GM21360 (cell line): ENCODE results near the gene SMAD3.

Experiments used
- ATAC-seq: cut with Tn5 transposase; IDR thresholded peaks from one replicate; pipeline ENCODE4 v1.9.1; 2021; ENCODE audit warnings: mild to moderate bottlenecking, moderate library complexity; ENCODE audit not compliant: unreplicated experiment

The SMAD3 gene

DNA sequence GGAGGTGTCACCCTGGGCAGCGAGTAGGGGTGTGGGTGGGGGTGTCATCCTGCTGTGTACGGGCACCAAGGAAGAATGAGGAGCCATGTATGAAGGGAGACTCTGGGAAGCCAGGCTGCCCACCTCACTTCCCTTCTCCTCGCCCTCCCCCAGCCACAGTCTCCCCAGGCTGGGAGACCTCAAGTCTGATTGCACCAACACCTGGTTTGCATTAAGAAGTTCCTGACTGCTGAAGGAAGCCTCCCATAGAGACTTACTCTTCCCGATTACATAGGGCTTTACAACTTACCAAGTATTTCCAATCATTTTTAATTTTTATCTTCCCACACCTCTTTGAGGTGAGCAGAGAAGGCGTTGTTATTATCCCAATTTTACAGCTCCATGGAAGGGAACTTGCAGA, 29.5 kb upstream of the SMAD3 start:
- ATAC-seq: no peak

DNA sequence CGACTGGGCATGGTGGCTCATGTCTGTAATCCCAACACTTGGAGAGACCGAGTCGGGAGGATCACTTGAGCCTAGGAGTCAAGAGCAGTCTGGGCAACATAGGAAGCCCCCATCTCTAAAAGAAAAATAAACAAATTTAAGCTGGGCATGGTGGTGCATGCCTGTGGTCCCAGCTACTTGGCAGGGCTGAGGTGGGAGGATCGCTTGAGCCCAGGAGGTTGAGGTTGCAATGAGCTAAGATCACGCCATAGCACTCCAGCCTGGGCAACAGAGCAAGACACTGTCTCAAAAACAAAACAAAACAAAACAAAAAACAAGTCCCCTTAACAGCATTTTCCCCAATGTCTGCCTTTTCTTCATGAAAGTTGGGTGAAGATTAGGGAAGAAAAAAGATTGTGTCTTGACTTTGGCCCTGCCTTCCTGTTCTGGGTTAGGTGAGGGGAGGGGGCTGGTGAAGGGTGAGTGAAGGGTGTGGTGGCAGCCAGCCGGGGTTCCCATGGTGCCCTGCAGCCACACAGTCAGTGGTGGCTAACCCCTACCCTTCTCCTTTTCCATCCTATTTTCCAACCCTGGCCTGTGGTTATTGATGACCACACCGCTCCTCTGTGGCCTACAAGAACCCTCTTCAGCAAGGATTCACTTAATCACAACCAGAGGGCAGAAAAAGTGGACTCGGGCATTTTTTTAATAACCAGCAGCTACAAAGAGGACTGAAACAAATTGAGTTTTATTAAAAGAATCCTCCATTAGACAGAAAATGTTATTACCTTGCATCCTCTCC, 28.4 kb upstream of the SMAD3 start:
- no peak for ATAC-seq

DNA sequence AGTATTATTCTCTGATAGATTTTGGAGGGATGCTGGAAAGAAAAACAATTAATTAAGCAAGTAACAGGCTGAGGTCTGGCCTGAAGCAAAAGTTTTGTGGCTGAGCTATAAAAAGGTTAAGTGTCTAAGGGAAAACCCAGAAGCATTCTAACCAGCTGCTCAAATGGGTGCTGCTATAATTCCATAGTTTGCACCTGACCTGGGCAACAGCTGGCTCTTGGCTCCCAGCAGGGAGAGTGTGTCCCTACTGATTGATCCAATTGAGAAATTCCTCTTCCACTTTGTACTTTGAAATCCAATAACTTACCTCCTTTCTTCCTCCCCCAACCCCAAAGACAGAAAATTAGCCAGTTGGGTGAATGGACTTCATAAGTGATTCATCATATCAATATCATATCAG, 27.7 kb upstream of the SMAD3 start:
- no peak for ATAC-seq

DNA sequence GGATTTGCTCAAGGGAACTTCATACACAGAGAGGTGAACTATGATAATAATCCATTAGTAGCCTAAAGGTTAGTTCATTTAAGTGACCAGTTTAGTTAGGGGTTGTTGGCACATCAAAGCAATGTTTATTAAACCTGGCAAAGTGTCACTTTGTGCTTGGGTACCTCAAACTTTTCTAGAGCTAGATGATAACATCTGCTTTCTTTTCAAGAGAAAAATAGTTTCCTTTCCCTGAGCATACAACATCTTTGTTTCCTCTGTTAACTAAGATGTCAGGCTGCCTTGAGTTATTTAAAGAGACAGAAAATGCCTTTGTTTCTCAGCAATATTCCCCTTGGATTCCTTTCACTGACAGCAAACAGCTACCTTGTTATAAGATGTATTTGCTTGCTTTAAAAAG, 26.7 kb upstream of the SMAD3 start:
- no peak for ATAC-seq

DNA sequence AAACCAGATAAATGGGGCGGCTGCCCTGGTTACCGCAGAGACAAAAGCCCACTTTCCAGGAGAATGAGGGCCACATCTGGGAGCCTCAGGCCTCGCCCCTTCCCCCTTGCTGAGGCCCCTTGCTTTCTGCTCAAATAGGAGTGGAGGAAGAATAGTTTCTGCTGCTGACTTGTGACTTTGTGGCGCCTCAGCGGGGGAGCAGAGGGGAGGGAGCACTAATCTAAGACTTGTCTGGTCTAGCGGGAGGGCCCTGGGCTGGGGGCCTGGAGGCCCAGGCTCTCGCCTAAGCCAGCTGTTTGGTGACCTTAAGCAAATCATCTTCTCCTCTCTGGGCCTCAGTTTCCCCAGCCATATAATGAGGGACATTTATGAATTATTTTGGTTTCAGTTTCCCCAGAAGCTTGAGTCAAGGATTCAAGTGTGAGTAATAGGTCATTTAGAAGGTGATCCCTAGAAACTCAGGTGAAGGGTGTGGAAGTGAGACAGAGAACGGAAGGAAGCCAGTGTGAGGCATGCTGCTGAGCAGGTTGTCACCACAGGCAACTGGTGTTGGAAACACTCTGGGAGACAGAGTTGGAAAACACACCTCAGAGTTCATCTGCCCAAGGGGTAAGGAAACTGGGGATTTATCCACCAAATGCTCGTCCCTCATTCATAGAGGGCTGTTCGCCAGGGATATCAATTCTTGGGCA, 25.9 kb upstream of the SMAD3 start:
- no peak for ATAC-seq

DNA sequence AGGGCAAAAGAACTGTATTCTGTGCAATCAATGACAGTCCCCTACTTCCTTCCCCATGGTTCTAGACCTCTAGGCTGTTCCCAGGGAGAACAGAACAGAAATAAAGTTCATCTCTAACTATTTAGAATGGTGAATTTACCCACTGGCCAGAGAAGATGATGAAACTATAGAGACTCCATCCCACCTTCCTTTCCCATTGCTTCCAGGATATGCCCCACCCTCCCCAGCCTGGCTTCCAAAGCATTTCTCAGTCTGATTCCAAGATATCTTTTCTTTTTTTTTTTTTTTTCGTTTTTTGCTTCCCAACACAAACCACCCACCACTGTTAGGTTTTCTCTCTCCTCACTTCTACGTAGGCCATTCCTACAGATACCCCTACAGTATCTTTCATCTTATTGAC, 25.1 kb upstream of the SMAD3 start:
- no peak for ATAC-seq

DNA sequence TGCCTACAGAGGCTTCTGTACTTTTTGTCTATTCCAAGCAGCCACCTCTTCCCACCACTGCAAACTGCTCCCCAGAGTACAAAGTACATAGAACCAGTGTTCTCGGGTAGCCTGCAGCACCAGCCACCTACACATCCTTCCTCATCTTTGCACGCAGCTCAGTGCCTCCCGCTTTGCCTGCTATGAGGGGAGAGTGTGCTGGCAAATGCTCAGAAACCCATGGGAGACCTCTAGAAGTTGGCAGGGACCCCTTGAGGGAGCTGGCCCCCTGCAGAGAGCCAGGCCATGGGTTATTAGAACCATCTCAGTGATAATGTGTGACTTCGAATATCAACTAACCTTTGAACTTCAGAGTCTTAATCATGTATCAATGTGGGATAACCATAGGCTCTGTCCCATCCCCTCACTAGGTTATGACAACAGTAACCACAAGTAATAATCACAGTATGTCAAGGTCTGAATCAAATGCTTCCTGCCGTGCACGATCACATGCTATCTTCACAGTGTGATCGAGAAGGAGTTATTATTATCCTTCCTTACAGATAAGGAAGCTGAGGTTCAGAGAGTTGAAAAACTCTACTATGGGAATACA, 22.8 kb upstream of the SMAD3 start:
- ATAC-seq: no peak

DNA sequence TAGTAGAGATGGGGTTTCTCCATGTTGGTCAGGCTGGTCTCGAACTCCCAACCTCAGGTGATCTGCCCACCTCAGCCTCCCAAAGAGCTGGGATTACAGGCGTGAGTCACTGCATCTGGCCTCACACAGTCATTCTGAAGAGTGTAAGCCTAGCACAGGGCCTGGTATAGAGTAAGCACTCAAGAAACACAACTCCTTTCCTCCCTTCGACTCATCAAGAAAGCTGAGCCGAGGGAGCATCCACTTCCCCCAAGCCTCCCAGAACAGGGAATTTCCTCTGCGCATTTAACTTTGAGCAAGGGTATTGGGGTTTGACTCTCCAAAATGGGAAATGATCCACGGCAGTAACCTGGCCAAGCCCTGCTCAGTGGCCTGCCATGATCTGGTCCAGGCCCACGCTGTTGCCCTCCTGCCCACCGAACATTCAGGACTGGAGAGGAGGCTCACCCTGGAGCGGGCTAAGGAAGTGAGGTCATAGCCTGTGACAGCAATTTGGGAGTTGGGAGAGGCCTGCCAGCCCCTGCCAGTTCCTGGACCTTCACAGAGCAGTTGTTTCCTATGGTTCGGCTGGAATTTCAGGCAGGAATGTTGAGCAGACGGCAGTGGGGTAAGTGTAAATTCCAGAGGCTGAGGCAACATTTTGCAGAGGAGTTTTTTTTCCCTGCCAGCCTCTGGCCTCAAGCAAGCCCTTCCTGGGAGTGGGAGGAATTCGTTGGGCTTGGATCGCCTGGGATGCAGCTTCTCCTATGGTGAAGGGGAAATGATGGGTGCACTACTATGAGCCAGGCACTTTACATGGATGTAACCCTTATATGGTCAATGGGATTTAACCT, 21.2 kb upstream of the SMAD3 start:
- no peak for ATAC-seq

DNA sequence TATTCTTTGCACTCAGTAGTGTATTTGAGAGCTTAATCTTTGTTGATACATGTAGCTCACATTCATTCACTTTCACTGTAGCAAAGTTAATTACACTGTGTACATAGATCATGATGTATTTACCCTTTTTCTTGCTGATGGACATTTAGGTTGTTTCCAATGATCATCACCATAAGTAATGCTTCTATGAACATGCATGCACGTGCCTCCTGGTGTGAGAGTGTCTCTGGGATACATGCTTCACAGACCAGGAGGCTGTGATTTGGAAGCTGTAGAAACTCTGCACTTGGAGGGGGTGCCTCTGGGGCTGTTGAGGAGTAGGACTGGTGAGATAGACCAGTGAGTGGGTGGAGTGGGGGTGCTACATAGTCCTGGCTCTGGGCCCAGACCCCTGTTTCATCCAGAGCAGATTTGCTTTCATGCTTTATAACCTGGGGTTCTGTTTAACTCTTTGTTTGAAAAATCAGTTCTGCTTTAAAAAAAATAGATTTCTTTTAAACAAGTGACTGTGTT, 18.2 kb upstream of the SMAD3 start:
- no peak for ATAC-seq

DNA sequence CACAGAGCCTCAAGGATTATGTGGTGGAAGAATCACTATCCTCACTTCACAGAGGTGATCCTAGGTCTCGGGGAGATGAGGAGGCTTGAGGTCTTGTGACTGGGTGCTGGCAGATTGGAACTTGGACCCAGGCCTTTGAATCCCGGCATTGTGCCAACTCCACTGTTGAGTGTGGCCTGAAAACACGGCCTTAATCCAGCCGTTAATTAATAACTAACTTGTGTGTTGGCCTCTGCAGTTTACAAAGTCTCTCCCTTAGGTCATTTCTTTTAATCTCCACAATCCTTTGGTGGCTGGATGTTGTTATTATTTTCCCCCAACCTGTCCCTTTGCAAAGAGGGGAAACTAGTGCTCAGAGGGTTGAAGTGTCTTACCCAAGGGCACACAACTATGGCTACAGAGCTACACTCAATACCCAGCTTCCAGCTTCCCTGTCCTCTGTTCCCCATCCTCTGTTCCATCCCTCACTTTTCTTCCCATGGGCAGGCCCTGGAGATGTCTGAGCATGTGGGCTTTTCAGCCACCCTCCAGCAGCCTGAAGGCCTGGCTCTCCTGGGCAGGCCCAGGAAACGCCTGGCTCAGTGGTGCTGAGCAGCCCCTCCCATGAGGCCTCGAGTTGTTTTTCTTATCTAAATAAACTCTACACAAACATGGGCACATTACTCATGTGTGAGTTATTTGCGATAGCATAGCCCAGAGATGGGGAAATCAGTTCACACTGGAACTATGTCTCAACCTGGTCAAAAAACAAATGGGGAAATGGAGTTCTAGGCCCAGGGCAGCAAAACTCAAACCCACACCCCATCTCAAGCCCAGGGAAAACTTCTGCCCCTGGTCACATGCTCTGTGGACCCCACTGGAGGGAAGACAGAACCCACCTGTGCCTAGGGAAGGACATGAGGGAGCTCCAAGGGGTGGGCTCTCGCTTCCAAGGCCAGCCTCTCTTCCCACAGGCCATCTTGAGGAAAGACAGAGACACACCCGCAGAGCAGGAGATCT, 16.8 kb upstream of the SMAD3 start:
- ATAC-seq: no peak

DNA sequence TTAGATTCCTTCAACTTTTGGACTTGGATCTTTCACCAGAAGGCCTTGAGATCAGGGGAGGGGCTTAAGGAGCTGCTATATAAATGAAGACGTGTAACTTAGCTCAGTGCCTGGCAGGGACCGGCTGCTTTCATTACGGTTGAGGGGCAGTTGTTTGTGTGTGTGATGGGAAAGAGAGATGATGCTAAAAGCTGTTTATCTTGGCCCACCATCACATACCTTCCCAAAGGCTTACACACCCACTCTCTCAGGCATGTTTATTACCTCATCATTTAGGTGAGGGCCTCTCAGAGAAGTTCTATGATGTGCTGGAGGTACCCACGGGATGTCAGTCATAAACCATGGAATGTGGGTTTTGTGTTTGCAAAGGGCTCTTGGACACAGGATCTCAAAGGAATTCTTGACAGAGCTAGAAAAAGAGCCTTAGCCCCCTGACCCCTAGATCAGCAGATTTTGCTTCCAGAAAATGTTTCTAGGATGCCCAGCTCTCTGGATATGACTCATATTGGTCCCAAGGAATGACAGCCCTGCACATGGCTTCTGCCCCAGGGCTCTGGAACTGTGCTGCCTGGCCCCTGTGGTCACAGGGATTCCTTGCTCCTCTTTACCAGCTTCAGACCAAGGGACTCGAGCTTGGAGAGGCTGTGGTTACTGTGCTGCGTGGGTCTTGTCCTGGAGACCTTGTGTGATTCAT, 15.9 kb upstream of the SMAD3 start:
- no peak for ATAC-seq

DNA sequence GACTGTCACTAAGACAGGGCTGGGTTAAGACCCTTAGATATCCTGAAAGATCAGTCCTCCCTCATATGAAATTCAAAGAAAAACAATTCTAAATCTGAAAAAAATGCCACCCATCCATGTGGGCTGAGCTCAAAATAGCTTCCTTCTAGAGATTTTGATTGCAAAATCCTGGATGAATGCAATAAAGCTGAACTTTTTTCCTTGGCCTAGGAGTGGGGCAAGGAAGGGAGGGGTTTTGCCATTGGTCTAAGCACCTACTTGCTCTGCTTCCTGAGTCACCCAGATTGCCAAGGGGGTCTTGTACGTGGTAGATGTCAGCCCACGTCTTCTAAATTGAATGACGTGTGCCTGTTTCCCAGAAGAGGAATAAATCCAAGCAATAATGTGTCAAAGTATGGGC, 15.3 kb upstream of the SMAD3 start:
- no peak for ATAC-seq

DNA sequence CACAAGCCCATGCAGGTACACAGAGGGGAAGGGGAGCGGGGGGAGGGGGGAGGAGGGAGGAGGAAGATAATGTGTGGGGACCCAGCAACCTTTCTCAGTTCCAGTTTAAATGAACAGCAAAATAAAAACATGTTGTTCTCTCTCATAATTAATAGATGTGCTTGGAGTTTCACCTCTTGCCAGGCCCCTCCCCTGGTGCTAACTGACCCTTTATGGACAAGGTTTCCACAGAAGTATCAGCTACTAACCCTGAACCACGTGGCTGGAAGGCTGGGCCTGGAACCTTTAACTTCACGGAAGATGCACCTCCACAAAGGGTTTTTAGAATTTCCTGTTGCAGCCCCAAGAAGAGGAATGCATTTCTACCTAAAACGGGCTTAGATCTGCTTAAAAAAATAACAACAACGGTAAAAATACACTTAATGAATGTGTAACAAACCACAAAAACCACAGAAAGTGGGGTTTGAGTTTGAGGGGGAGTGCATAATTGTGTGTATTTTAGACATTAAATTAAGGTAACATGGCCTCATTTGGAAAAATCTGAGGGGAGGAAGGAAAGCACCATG, 14.8 kb upstream of the SMAD3 start:
- ATAC-seq: no peak

DNA sequence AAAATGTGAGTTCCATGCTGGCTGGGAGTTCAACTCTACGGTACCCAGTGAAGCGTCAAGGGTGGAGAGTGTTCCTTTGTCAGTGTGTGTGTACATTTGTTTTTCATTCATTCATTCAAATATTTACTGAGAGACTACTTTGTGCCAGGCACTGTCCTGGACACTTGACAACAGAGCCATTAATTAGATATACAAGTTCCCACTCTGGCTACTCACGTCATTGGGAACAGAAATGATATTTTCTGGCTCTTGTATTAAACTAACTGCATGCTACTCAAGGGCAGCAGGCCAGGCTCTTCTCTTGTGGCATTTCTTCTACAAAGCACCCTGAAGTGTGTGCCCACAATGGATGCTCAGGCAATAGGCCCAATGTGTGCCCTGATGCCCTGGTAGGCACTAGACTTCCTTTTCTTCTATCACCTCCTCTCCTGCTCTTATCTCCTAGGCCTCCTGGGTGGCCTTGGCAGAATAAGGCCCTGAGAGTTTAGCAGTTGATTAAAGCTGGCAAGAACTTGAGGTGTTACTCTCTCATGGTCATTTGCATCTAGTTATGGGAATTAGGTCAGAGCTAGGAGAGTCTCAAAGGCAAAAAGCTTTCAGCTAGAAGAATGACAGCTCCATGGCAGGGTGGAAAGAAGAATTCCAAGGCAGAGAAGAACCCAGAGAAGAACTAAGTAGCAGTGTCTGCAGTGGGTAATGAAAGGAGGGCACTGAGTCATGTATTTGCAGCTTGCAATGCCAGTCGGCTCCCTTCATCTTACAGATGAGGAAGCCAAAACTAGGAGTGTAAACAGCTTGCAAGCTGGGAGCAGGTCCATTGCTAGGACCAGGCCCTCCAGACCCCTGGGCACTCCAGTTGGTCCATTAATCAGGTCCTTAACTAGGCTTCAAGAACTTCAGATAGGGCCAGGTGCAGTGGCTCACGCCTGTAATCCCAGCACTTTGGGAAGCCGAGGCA, 14.0 kb upstream of the SMAD3 start:
- no peak for ATAC-seq

DNA sequence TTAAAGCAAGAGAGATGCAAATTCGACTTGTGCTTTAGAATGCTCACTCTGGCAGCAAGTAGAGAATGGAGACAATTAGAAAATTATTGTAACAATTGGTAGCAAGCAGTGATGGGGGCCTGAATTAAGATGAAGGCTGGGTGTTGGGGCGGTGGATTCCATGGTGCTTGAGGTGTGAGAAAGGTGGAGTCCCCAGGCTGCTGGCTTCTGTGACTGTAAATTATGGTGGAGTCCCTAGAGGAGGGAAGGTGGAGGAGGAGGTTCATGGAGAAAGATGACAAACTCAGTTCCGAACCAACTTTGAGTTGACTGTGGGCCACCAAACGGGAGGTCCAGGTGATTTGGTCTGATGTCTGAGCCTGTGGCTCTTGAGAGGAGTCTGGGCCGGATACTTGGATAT, 10.7 kb upstream of the SMAD3 start:
- ATAC-seq: no peak

DNA sequence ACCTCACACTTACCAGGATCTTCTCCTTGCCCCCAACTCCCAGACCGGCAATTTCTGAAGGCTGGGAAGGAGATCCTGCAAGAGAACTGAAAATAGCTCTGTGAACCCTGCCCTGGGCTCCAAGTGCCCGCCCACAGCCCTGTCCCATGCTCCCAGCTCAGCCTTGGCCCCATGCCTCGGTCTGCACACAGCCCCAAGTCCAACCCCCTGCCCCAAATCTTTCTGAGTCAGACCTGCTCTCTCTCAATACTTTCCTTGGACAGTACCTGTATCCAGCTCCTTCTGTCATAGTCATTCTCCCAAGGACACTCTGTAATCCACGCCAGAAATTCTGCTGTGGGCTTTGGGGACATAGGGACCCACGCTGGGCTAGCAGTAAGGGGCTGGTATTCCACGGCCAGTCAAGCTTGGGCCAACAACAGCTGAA, 6.3 kb upstream of the SMAD3 start:
- no peak for ATAC-seq

DNA sequence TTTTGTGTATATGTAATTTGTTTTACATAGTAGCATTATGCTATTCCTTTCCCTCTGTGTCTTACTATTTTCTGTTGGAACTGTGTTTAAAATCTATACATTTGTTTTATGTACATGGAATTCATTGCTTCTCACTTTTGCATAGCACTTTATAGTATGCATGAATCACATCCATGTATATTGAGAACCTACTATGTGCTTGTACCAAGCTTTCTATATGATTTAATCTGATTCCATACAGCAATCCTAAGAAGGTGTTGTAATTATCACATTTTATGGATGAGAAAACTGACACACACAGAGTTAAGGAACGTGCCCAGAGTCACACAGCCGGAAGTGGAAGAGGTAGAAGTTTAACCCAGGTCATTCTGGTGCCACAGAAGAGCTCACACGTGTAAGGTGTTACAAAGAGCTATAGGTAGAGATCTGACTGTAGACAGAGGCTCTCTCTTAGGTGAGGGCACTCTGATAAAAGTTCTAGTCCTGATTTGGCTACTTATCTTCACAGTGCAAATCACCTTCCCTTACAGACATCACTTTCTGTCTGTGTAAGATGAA, 3.5 kb upstream of the SMAD3 start:
- no peak for ATAC-seq
